PFSK-1 (cell line): Measurements from ENCODE around the gene TEDC2.

Experiments used
- FOXP2 ChIP-seq: optimal IDR thresholded peaks from 2 replicates; pipeline ENCODE3; 2011; ENCODE audit warnings: borderline replicate concordance, control low read depth, inconsistent platforms; ENCODE audit not compliant: insufficient read depth; ENCODE audit errors: extremely low read length, extremely low read depth
- POLR2AphosphoS5 ChIP-seq: IDR thresholded peaks from 2 replicates; pipeline ENCODE4 v1.6.1; 2012; ENCODE audit warnings: low read depth, mild to moderate bottlenecking, control low read depth, low read length, moderate library complexity
- REST ChIP-seq, 2 experiments: IDR thresholded peaks; 2 replicates each; pipeline versions ENCODE4 v1.6.1 to v1.8.0; 2011 to 2012; ENCODE audit warnings: low read depth in 2 of 2, low read length in 2 of 2, control low read depth in 1 of 2, inconsistent platforms in 1 of 2, mild to moderate bottlenecking in 1 of 2, moderate library complexity in 1 of 2; ENCODE audit not compliant: insufficient read depth in 1 of 2
- SIN3A ChIP-seq: IDR thresholded peaks from 2 replicates; pipeline ENCODE4 v1.6.1; 2012; ENCODE audit warnings: mild to moderate bottlenecking, low read length, moderate library complexity, borderline replicate concordance; ENCODE audit not compliant: insufficient read depth
- TAF1 ChIP-seq: IDR thresholded peaks from 2 replicates; pipeline ENCODE4 v1.6.1; 2012; ENCODE audit warnings: low read length, control low read depth, borderline replicate concordance; ENCODE audit not compliant: insufficient read depth

Gene TEDC2

GRCh38 chr16:2439598-2439997, 20.3 kb upstream of the TEDC2 start:
- no peak for TF ChIP-seq TAF1
- peak; percentile 30; the same call in 1 of the 2 replicates for TF ChIP-seq POLR2AphosphoS5

- no peak for TF ChIP-seq REST (IDR thresholded peaks at IDR 0.05; ENCODE audit: insufficient read depth in 1 of 2, low read depth in 2 of 2, low read length in 2 of 2)
These were observed 16.4 kb upstream of the TEDC2 start for GRCh38 chr16:2443555-2443954.

- no peak for TF ChIP-seq REST (IDR thresholded peaks at IDR 0.05; ENCODE audit: insufficient read depth in 1 of 2, low read depth in 2 of 2, low read length in 2 of 2)
- TF ChIP-seq FOXP2: no peak
- TF ChIP-seq TAF1: no peak
- no peak for TF ChIP-seq POLR2AphosphoS5
- no peak for TF ChIP-seq SIN3A
These were observed 11.9 kb upstream of the TEDC2 start for GRCh38 chr16:2447920-2448583.

GRCh38 chr16:2449118-2449517, 10.8 kb upstream of the TEDC2 start:
- no peak for TF ChIP-seq POLR2AphosphoS5
- TF ChIP-seq FOXP2: no peak
- TF ChIP-seq SIN3A: no peak
- TF ChIP-seq TAF1: no peak
- TF ChIP-seq REST (IDR thresholded peaks at IDR 0.05; ENCODE audit: insufficient read depth in 1 of 2, low read depth in 2 of 2, low read length in 2 of 2): no peak

- TF ChIP-seq POLR2AphosphoS5 (no peak), FOXP2 (no peak), TAF1 (no peak), SIN3A (no peak), REST (IDR thresholded peaks at IDR 0.05; ENCODE audit: insufficient read depth in 1 of 2, low read depth in 2 of 2, low read length in 2 of 2) (no peak)
These were observed 9.4 kb upstream of the TEDC2 start for GRCh38 chr16:2450535-2450934.
